ENCODE data around the gene TCP11L1. TPM values are rescaled to one million over a fixed set of nuclear protein-coding genes. Genes with fewer than 3 reads are reported as not detected.
"Not testable (repeated sequence)": the region's sequence is repeated elsewhere in the genome, so short reads cannot be mapped to it uniquely, and the experiment has no call there.

TCP11L1 gene
- total RNA-seq, 1 experiment from 2014 or later, result 14.7 TPM

GRCh38 chr11:33029218-33029617 lies 10.2 kb upstream of the TCP11L1 start:
- not testable (repeated sequence) for DNase-seq (ENCODE audit: low spot score)

GRCh38 chr11:33033493-33033892 lies 5.9 kb upstream of the TCP11L1 start:
- no peak for DNase-seq (ENCODE audit: low spot score)

- no peak for DNase-seq (ENCODE audit: low spot score)
Measured at GRCh38 chr11:33035011-33035410, 4.4 kb upstream of the TCP11L1 start.

- DNase-seq (ENCODE audit: low spot score), result peak; percentile 34
Measured at GRCh38 chr11:33040033-33040861, 875 bp downstream of the TCP11L1 start.

- no peak for DNase-seq (ENCODE audit: low spot score)
Measured at GRCh38 chr11:33040862-33041453, 1.6 kb downstream of the TCP11L1 start.

GRCh38 chr11:33043221-33043830 lies 4.0 kb downstream of the TCP11L1 start:
- no peak for DNase-seq (ENCODE audit: low spot score)

GRCh38 chr11:33044285-33044756 lies 4.9 kb downstream of the TCP11L1 start:
- peak; percentile 76 for DNase-seq (ENCODE audit: low spot score)

GRCh38 chr11:33045551-33046255 lies 6.3 kb downstream of the TCP11L1 start:
- DNase-seq (ENCODE audit: low spot score), result peak; percentile 48

GRCh38 chr11:33048701-33049100 lies 9.3 kb downstream of the TCP11L1 start:
- DNase-seq (ENCODE audit: low spot score), result not testable (repeated sequence)

- not testable (repeated sequence) for DNase-seq (ENCODE audit: low spot score)
Measured at GRCh38 chr11:33049565-33050408, 10.4 kb downstream of the TCP11L1 start.

- DNase-seq (ENCODE audit: low spot score), result no peak
Measured at GRCh38 chr11:33052231-33052630, 12.9 kb downstream of the TCP11L1 start.

GRCh38 chr11:33055375-33055774 lies 16.0 kb downstream of the TCP11L1 start:
- no peak for DNase-seq (ENCODE audit: low spot score)

- no peak for DNase-seq (ENCODE audit: low spot score)
Measured at GRCh38 chr11:33057284-33057683, 17.9 kb downstream of the TCP11L1 start.

GRCh38 chr11:33059331-33060007 lies 20.1 kb downstream of the TCP11L1 start:
- DNase-seq (ENCODE audit: low spot score), result no peak

- no peak for DNase-seq (ENCODE audit: low spot score)
Measured at GRCh38 chr11:33060271-33060670, 20.9 kb downstream of the TCP11L1 start.

GRCh38 chr11:33062137-33062536 lies 22.8 kb downstream of the TCP11L1 start:
- DNase-seq (ENCODE audit: low spot score), result no peak

- peak; percentile 28 for DNase-seq (ENCODE audit: low spot score)
Measured at GRCh38 chr11:33063326-33063881, 24.0 kb downstream of the TCP11L1 start.

- no peak for DNase-seq (ENCODE audit: low spot score)
Measured at GRCh38 chr11:33064033-33064825, 24.9 kb downstream of the TCP11L1 start.

- DNase-seq (ENCODE audit: low spot score), result no peak
Measured at GRCh38 chr11:33064866-33065265, 25.5 kb downstream of the TCP11L1 start.
